Measurements from ENCODE around the gene PFKFB4.
"Not testable (repeated sequence)": the region's sequence is repeated elsewhere in the genome, so short reads cannot be mapped to it uniquely, and the experiment has no call there.

GRCh38 chr3:48482822-48483221 is 73.8 kb downstream of the PFKFB4 start:
- not testable (repeated sequence) for TF ChIP-seq CTCF (IDR thresholded peaks at IDR 0.05; ENCODE audit: insufficient read depth, low read length, poor library complexity, severe bottlenecking); EZH2phosphoT487 (conservative IDR thresholded peaks at IDR 0.05; ENCODE audit: low read length)

Data from SU-DHL-6 (cell line).